Measurements from ENCODE around the gene TSPAN11. TPM values are rescaled to one million over a fixed set of nuclear protein-coding genes. Genes with fewer than 3 reads are reported as not detected.

TSPAN11 gene
- total and polyA plus RNA-seq, 2 experiments from 2014 or later, result 2.1 to 6.0 TPM

DNA sequence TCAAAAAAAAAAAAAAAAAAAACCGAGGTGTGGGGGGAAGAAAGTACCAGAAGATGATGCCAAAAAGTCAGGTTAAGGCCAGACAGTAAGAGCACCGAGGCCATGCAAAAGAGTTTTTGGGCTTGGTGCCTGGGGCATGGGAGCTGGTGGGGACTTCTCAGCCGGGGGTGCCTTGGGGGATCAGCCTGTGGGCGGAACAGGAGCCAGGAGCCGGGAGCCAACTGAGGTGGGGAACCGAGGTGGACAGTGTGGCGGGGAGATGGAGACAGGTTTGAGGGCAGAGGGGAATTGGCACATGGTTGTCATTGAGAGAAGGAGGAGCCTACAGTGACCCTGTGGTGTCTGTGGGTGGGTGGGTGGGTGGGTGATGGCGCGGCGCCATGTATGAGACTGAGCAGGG, 33.2 kb downstream of the TSPAN11 start (continued):
- TF ChIP-seq, protein P1, sequence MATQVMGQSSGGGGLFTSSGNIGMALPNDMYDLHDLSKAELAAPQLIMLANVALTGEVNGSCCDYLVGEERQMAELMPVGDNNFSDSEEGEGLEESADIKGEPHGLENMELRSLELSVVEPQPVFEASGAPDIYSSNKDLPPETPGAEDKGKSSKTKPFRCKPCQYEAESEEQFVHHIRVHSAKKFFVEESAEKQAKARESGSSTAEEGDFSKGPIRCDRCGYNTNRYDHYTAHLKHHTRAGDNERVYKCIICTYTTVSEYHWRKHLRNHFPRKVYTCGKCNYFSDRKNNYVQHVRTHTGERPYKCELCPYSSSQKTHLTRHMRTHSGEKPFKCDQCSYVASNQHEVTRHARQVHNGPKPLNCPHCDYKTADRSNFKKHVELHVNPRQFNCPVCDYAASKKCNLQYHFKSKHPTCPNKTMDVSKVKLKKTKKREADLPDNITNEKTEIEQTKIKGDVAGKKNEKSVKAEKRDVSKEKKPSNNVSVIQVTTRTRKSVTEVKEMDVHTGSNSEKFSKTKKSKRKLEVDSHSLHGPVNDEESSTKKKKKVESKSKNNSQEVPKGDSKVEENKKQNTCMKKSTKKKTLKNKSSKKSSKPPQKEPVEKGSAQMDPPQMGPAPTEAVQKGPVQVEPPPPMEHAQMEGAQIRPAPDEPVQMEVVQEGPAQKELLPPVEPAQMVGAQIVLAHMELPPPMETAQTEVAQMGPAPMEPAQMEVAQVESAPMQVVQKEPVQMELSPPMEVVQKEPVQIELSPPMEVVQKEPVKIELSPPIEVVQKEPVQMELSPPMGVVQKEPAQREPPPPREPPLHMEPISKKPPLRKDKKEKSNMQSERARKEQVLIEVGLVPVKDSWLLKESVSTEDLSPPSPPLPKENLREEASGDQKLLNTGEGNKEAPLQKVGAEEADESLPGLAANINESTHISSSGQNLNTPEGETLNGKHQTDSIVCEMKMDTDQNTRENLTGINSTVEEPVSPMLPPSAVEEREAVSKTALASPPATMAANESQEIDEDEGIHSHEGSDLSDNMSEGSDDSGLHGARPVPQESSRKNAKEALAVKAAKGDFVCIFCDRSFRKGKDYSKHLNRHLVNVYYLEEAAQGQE (IDR thresholded peaks at IDR 0.05; ENCODE audit: unreplicated experiment), result no peak

DNA sequence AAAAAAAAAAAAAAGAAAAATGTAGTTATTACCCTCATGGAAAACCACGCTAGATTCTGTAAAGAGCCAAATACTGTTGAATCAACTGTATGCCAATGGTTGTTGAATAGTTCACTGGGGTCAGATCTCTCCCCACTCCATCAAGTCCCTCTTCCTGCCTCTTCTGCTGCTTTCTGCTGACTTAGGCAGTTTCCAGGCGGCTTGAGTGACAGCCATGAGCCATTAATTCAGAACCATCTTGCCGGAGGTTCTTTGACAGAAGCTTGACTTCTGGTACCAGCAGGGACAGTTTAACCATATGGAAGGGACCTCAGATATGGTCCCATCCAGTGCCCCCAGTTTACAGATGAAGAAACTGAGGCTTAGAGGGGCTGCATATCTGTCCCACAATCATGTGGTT, 34.5 kb downstream of the TSPAN11 start:
- no peaks in the 10 kb centered on the region for H3K4me1 ChIP-seq (ENCODE audit: insufficient read depth)
- H3K27me3 Mint-ChIP-seq (ENCODE audit: insufficient read depth, low read depth, poor library complexity), result peaks cover 7% of the 10 kb centered on the region
- no peaks in the 10 kb centered on the region for H3K9me2 ChIP-seq (ENCODE audit: insufficient read depth)
- no peaks in the 10 kb centered on the region for H3K79me2 ChIP-seq (replicated peaks; ENCODE audit: insufficient read depth)
- H3K36me3 ChIP-seq (ENCODE audit: insufficient read depth), result no peaks in the 10 kb centered on the region
- no peak overlapping the region for H3K27ac ChIP-seq (ENCODE audit: low read depth)
- H3K4me1 Mint-ChIP-seq, result peaks cover 7% of the 10 kb centered on the region; the same call in 2 of the 3 replicates
- no peak overlapping the region for H3K4me2 ChIP-seq
- TF ChIP-seq, protein P2, sequence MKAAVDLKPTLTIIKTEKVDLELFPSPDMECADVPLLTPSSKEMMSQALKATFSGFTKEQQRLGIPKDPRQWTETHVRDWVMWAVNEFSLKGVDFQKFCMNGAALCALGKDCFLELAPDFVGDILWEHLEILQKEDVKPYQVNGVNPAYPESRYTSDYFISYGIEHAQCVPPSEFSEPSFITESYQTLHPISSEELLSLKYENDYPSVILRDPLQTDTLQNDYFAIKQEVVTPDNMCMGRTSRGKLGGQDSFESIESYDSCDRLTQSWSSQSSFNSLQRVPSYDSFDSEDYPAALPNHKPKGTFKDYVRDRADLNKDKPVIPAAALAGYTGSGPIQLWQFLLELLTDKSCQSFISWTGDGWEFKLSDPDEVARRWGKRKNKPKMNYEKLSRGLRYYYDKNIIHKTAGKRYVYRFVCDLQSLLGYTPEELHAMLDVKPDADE (IDR thresholded peaks at IDR 0.05), result no peak
- TF ChIP-seq STAT1 (IDR thresholded peaks at IDR 0.05; ENCODE audit: unreplicated experiment) (no peak), CREB1 (CRISPR knock-in tag; IDR thresholded peaks at IDR 0.05; ENCODE audit: low read depth) (no peak), ZNF331 (CRISPR knock-in tag; IDR thresholded peaks at IDR 0.05; ENCODE audit: low read depth) (no peak), NANOG (IDR thresholded peaks at IDR 0.05; ENCODE audit: borderline replicate concordance) (no peak), JUNB (IDR thresholded peaks at IDR 0.05; ENCODE audit: unreplicated experiment) (no peak)
- TF ChIP-seq, protein P1 (IDR thresholded peaks at IDR 0.05; ENCODE audit: unreplicated experiment), result no peak
- TF ChIP-seq, protein P3, sequence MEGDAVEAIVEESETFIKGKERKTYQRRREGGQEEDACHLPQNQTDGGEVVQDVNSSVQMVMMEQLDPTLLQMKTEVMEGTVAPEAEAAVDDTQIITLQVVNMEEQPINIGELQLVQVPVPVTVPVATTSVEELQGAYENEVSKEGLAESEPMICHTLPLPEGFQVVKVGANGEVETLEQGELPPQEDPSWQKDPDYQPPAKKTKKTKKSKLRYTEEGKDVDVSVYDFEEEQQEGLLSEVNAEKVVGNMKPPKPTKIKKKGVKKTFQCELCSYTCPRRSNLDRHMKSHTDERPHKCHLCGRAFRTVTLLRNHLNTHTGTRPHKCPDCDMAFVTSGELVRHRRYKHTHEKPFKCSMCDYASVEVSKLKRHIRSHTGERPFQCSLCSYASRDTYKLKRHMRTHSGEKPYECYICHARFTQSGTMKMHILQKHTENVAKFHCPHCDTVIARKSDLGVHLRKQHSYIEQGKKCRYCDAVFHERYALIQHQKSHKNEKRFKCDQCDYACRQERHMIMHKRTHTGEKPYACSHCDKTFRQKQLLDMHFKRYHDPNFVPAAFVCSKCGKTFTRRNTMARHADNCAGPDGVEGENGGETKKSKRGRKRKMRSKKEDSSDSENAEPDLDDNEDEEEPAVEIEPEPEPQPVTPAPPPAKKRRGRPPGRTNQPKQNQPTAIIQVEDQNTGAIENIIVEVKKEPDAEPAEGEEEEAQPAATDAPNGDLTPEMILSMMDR (conservative IDR thresholded peaks at IDR 0.05; ENCODE audit: low read depth in 2 of 2), result no peak
- no peak overlapping the region for H3K27ac Mint-ChIP-seq
- H2AFZ ChIP-seq, result no peak overlapping the region
- DNase-seq (ENCODE audit: low spot score), result no peak
- ATAC-seq, result no peak
- no peaks in the 10 kb centered on the region for H3K36me3 Mint-ChIP-seq (ENCODE audit: low read depth)
- H4K20me1 ChIP-seq (replicated peaks; ENCODE audit: insufficient read depth), result no peaks in the 10 kb centered on the region
- H3F3A ChIP-seq (replicated peaks; ENCODE audit: low read depth), result no peaks in the 10 kb centered on the region
- no peak overlapping the region for H3K4me3 Mint-ChIP-seq
- H3K9me3 Mint-ChIP-seq, result no peaks in the 10 kb centered on the region
- H3K27me3 ChIP-seq (ENCODE audit: insufficient read depth), result no peaks in the 10 kb centered on the region
- no peak overlapping the region for H3K4me3 ChIP-seq

All from GM23338 (cell line).